IPS DF 19.7 (cell line): ENCODE results near the gene SH3PXD2B.
"Not testable (repeated sequence)": the region's sequence is repeated elsewhere in the genome, so short reads cannot be mapped to it uniquely, and the experiment has no call there.

Experiments used
- DNase-seq: peaks from one replicate; pipeline ENCODE4 v3.0.0-alpha.2; 2013; ENCODE audit warnings: low read depth, low spot score

SH3PXD2B gene

GRCh38 chr5:172370648-172371545 lies 83.4 kb downstream of the SH3PXD2B start:
- no peak for DNase-seq

GRCh38 chr5:172370237-172370640 lies 84.1 kb downstream of the SH3PXD2B start:
- DNase-seq: no peak

DNA sequence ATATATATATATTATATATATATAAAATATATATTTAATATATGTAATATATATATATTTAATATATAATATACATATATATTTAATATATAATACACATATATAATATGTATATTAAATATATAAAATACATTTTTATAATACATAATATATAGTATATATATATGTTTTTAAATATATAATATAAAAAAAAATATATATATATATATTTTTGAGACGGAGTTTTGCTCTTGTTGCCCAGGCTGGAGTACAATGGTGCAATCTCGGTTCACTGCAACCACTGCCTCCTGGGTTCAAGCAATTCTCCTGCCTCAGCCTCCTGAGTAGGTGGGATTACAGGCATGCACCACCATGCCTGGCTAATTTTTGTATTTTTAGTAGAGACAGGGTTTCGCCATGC lies 85.6 kb downstream of the SH3PXD2B start:
- DNase-seq: not testable (repeated sequence)

DNA sequence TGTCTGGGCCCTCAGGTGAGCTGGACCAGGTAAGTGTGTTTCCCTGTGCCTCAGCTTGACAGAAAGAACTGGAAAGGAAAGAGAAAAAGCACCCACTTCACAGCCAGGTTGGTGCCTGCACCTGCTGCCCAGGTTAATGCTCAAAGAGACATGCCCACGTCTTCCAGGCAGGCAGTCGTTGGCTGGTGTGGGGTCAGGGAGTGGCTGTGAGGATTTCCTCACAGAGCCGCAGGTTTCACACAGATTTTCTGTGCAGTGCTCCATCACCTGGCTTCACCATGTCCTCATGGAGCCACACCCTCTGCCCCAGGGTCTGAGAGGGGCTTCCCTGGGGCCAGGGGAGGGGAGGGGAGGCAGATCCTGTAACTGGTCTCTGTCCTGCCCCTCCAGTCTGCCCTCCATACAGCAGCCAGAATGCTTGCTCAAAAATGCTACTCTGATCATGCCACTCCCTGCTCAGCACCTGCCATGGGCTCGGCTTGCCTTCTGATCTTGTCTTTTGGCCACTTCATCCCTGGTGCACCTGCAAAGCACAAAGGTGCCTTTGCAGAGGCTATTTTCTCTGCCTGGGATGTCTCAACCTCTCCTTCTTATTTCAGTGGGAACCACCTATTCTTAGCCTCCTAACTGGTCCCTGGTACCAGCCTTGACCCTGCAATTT lies 88.2 kb downstream of the SH3PXD2B start:
- DNase-seq: no peak

- DNase-seq: no peak
These were observed 89.6 kb downstream of the SH3PXD2B start for GRCh38 chr5:172364773-172365172.

DNA sequence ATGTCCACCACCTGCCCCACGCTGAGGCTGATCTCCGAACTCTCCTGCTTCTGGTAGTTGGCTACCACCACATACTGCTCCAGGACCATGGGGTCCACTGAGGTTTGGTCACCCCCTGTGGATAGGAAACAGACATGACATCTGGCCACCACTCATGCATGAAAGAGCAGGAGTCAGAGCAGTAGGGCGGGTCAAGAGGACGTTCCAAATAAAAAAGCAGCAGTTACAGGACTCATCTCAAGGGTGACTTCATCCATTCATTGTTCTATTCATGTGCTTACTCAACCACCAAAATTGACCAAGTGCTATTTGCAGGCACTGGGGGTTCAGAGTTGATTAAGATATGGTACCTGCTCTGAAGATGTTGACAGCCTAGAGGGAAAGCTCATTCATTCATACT lies 91.6 kb downstream of the SH3PXD2B start:
- DNase-seq: no peak

- no peak for DNase-seq
These were observed 92.6 kb downstream of the SH3PXD2B start for GRCh38 chr5:172361566-172362238.

GRCh38 chr5:172358345-172358744 lies 96.0 kb downstream of the SH3PXD2B start:
- DNase-seq: no peak

- no peak for DNase-seq
These were observed 97.8 kb downstream of the SH3PXD2B start for GRCh38 chr5:172356527-172356926.

GRCh38 chr5:172356047-172356446 lies 98.3 kb downstream of the SH3PXD2B start:
- DNase-seq: no peak

- no peak for DNase-seq
These were observed 100.5 kb downstream of the SH3PXD2B start for GRCh38 chr5:172353846-172354245.

GRCh38 chr5:172353271-172353812 lies 101.0 kb downstream of the SH3PXD2B start:
- DNase-seq: no peak

- DNase-seq: not testable (repeated sequence)
These were observed 101.8 kb downstream of the SH3PXD2B start for GRCh38 chr5:172352526-172352925.

GRCh38 chr5:172351240-172351778 lies 103.0 kb downstream of the SH3PXD2B start:
- no peak for DNase-seq

DNA sequence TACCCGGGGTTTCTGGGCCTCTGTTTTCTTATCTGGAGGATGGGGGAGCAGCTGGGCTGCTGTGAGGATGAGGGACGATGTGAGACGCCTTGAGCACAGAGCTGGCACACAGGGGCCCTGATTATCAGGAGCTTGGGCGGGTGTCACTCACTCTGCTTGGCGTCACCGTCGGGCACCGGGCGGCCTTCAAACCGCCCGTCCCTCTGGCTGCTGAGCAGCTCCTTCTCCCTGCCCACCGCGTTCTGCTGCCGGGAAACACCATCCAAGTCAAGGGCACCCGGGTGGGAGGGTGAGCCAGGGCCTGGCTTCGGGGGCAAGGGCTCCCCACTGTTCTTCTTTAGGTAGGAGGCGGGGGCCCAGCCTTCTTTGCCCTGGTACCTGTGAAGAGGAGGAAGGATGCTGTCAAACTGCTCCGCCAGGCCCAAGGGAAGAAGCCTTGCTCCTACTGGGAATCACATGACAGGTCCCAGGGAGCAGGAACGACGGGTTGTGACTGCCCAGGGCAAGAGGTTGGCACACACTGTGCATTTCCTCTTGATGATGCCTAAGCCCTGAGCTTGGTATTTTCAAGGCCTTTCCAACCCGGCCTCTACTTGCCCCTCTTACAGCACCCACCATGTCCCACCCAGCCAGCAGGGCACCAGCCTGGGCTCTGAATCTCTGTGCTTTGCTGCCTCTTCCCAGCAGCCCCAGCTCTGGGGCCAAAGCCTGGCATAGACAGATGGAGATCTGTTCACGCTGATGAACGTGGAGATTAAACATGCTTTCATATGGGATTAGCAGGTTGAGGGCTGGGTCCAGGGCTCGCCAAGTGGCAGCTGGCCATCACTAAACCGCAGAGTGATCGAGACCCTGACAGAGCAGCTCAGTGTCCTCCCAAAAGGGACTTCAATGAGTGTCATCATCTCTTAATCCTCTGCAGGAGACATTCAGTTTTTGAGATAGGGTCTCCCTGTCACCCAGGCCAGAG lies 103.8 kb downstream of the SH3PXD2B start:
- DNase-seq: no peak

DNA sequence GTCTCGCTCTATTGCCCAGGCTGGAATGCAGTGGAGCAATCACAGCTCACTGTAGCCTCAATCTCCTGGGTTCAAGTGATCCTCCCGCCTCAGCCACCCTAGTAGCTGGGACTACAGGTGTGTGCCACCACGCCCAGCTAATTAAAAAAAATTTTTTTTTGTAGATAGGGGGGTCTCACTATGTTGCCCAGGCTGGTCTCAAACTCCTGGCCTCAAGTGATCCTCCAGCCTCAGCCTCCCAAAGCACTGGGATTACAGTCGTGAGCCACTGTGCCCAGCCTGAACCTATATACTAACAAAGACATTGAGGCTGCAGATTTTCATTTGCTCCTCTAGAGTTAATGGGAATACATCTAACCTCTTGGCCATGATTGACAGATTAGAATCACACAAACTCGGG lies 105.6 kb downstream of the SH3PXD2B start:
- DNase-seq: not testable (repeated sequence)

DNA sequence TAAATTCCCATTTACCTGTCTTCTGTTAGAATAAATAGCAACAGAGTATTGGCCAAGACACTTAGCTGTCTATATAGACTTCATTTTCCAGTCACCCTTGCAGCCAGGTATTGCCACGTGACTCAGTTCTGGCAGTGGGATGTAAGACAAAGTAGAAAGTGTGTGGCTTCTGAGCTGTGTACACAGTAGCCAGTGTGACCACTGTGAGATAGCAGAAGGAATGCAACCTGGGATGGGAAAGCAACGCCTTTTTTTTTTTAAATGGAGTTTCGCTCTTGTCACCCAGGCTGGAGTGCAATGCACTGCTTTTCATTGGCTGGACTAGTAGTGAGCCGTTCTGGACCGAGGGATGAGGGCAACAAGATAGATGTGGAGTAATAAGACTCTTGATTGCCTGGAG lies 106.2 kb downstream of the SH3PXD2B start:
- no peak for DNase-seq

DNA sequence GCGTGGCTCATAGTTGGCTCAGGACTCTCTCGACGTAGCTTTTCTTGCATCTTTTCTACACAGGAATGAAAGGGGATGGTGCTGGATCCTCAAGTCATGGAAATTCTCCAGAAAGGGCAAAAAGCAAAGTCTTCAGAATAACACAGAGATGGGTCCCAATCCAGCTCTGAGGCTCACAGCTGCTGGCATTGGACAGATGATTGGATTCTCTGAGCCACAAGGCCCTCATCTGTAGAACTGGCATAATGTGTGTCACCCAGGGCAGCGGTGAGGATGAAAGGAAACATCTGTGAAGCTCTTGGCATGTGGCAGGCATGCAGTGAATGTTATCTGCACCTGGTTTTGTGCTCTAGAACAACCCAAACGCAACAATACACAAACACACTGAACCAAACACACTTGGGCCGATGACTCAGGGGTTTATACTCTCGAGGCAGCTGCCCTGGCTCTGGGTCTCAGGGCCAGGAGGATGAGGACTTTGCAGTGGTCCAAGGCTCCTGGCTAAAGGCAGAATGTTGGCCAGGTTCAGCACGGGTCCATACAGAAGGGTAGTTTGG lies 106.8 kb downstream of the SH3PXD2B start:
- DNase-seq: no peak

- no peak for DNase-seq
These were observed 108.4 kb downstream of the SH3PXD2B start for GRCh38 chr5:172345881-172346280.

- DNase-seq: no peak
These were observed 109.4 kb downstream of the SH3PXD2B start for GRCh38 chr5:172344855-172345409.
